SK-N-DZ (cell line): ENCODE data around the gene ACTR6.
"Not testable (repeated sequence)": the region's sequence is repeated elsewhere in the genome, so short reads cannot be mapped to it uniquely, and the experiment has no call there.

Source experiments
- DNase-seq: peaks from one replicate; pipeline ENCODE4 v3.0.0-alpha.2; 2015; ENCODE audit warnings: low spot score

ACTR6 gene

GRCh38 chr12:100184549-100185145, 16.0 kb upstream of the ACTR6 start:
- DNase-seq: no peak

- peak; percentile 31 for DNase-seq
Measured at GRCh38 chr12:100185361-100185894, 15.2 kb upstream of the ACTR6 start.

DNA sequence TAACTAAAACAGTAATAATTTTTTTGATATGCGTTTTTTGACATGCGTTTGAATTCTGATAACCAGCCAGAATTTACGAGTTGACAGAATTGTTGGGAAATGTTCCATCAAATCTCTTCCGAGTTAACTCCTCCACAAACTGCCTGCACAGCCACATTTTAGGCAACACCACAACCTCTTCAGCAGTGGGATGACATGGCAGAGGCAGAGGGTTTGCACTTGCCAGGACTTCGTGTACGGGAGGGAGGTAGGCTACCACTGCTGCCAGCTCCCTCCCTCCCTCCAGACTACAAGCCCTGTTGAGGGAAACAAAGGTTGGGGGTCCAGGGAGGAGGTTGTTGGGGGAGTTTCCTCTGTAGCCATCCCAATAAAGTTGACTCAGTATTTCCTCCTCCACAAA, 14.5 kb upstream of the ACTR6 start:
- DNase-seq: no peak

- DNase-seq: no peak
Measured at GRCh38 chr12:100187068-100187467, 13.5 kb upstream of the ACTR6 start.

DNA sequence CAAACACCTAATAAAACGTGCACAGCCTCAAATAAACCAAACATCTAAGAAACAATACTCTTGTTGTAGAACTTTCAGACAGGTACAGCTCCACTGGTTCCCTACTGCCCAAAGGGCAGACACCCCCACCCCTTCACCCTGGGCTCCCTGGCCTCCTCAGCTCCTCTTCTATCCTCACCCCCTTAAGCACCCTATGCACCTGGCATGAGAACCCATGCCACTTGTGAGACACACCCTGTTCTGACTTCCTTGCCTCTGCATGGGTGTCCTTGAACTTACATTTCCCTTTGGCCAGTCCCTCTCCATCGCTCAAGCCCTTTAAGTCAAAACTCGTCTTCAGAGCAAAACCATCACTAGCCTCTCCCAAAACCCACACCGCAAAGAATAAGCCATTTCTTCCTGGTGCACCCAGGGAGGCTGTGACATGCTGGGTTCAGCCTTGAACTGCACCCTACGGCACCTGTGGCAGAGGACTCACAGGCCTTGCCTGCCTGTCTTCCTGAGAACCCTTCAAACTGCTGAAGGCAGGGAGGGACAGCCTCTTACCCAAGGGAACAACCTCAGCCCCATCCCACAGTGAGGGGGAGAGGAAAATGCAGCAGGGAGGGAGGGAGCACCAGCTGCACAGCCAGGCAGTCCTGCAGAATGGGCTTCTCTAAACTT, 12.6 kb upstream of the ACTR6 start:
- no peak for DNase-seq

GRCh38 chr12:100188888-100189635, 11.6 kb upstream of the ACTR6 start:
- not testable (repeated sequence) for DNase-seq

DNA sequence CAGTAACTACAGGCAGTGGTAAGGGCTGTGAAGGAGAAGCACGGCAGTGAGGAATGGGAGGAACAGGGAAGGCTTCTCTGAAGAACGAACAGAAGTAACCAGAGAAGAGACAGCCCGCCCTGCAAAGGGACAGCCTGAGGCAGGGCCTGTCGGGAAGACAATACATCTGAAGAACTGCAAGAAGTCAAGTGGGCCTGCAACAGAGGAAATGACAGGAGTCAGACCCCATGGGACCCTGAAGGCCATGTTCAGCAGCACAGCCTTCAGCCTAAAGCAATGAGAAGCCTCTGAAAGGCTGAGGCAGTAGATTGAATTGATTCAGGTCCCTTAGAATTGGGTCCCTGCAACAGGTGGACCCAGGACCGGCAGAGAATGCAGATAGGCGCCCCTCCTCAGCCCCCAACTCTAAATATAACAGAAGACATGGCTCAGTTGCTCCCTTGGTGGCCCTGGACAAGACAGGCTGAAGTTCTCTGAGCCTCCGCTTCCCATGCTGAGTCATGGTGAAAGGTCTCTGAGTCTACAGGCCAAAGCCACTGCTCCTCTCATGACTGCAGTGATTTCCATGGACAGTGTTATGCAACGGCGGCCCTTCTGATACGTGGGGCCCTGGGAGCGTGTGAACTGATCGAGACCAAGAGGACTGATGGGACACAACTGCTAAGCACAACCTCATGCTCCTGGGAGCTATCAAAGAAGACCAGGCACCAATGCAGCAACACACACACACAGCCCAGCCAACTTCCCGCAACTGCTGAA, 10.8 kb upstream of the ACTR6 start:
- no peak for DNase-seq

- DNase-seq: no peak
Measured at GRCh38 chr12:100193085-100193484, 7.5 kb upstream of the ACTR6 start.

GRCh38 chr12:100197486-100197885, 3.1 kb upstream of the ACTR6 start:
- DNase-seq: no peak

DNA sequence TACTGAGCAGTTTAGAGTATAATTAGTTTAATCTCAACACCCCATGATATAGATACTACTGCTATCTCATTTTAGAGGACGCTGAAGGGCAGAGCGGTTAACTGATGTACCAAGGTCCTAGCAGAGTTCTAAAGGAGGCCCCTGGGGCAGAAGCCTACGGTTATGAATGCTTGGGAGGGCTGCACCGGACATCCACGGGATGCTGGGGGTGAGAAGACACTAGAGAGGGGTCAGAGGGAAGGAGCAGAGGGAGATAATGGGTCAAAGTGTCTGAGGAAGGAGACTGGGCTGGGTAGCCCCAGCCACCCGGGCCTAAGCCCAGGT, 1.6 kb upstream of the ACTR6 start:
- no peak for DNase-seq

DNA sequence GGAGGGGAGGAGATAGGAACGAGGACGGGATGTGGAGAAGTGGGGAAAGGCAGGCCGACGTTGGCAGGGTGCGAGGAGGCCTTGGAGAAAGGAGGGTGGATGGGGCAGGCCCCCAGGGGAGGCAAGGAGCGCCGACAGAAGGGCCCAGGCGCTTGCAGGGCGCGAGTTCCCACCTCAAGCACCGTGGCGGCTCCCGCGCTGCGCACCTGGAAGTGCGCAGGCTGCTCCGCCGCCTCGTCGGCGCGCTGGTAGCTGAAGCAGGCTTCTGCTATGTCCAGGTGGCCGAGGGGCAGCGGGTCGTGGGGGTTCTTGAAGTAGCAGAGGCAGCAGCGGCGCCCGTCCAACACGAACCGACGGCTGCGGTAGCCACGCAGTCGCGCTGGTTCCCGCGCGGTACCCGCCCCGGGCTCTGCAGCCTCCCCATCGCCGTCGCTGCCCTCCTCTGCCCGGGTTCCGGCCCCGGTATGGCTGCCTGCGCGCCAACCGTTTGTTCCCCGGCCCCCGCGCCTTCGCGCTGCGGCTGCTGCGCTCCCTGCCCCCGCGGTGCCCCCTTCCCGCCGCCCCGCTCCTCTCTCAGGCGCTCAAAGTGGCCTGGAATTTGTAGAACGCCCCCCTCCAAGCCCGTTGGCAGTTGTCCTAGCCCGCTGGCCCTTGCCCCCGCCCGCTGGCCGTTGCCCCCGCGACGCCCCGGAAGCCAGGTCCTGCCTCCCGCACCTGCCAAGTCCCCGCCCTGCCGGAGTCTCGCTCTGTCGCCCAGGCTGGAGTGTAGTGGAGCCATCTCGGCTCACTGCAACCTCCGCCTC, 1.1 kb upstream of the ACTR6 start:
- DNase-seq: peak; percentile 67

- DNase-seq: no peak
Measured at GRCh38 chr12:100201604-100202423, 1.2 kb downstream of the ACTR6 start.

- DNase-seq: no peak
Measured at GRCh38 chr12:100207311-100207710, 6.7 kb downstream of the ACTR6 start.

DNA sequence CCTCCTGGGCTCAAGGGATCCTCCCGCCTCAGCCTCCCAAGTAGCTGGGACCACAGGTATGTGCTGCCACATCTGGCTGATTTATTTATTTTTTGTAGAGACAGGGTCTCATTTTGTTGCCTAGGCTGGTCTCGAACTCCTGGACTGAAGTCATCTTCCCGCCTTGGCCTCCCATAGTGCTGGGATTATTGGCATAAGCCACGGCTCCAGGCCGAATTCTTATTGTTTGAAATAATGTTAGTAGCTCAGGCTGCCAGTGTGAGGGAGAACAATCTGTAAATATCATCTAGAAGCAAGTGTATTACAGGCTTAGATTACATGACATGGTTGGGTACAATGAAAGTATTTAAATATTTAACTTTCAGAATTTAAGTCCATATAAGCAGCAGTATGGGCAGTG, 8.2 kb downstream of the ACTR6 start:
- DNase-seq: no peak

GRCh38 chr12:100211698-100212097, 11.1 kb downstream of the ACTR6 start:
- DNase-seq: no peak

GRCh38 chr12:100213016-100213891, 12.6 kb downstream of the ACTR6 start:
- no peak for DNase-seq

GRCh38 chr12:100214518-100214917, 13.9 kb downstream of the ACTR6 start:
- DNase-seq: no peak

DNA sequence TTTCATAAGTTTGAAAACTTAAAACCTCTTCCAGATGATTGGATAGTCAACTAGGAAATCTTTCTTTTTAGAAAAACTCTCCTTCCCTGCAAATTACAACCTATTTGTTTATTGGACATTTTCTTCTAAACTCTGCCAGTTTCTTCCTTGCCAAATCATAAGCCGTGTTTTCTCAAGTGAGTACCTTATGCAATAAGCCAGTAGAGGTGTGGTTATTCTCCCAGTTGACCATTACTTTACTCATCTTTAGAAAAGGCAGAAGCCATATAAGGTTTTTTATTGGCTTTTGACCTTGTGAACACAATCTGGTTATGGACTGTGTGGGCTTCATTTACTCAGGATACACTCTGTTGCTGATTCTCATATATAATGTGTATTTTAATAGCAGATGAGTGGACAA, 14.6 kb downstream of the ACTR6 start:
- DNase-seq: no peak

- no peak for DNase-seq
Measured at GRCh38 chr12:100216337-100216736, 15.7 kb downstream of the ACTR6 start.
